Measurements from ENCODE around the gene POU2F2. TPM values are rescaled to one million over a fixed set of nuclear protein-coding genes. Genes with fewer than 3 reads are reported as not detected.

The POU2F2 gene
- total RNA-seq, 1 experiment from 2014 or later = 2.4 TPM

DNA sequence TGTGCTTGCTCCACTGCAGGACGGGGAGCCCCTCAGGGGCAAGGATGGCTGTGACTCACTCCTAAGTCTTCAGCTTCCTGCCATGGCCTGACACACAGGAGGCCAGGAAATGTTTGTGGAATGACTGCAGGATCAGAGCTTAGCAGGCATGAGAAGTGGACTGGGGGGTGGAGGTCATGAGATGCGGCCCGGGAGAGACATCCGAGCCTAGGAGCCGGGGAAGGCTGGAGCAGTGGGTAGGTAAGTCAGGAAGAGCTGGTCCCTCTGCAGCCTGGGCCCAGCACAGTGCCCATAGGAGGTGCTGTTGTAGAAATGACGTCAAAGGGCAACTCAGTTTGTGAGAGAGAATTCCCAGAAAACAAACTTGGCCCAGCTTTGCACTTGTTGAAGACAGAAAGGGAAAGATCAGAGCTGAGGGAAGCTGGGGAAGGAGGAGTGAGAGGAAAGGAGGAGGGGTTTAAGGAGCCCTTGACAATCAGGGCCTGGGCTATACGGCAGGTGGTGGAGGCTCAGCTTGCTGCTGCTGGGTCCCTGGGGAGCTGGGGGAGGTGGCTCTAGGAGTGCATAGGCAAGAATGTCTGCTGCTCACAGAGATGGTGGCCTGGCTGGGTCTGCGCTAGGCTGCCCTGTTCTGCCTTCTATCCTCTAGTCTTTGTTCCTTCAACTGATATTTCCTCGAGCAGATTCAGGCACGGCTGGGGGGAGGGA is 18.5 kb downstream of the POU2F2 start:
- no TSS peak for BruUV-seq (replicated peaks)
- Histone ChIP-seq H3F3A (ENCODE audit: low read length, unreplicated experiment) (no peaks in the 10 kb centered on the region), H3K79me2 (ENCODE audit: low read length) (no peaks in the 10 kb centered on the region), H3K27me3 (ENCODE audit: low read length) (no peaks in the 10 kb centered on the region), H3K36me3 (ENCODE audit: low read depth, low read length) (no peaks in the 10 kb centered on the region), H3K9me2 (replicated peaks; ENCODE audit: low read length) (no peaks in the 10 kb centered on the region), H4K20me1 (ENCODE audit: low read length) (no peaks in the 10 kb centered on the region), H3K9me3 (ENCODE audit: low read length) (no peaks in the 10 kb centered on the region), H3K9ac (ENCODE audit: low read length) (peak overlapping the region; percentile 63), H3K27ac (ENCODE audit: low read length) (peak overlapping the region; percentile 94), H3K4me1 (ENCODE audit: insufficient read depth, low read length) (peaks cover 35% of the 10 kb centered on the region), H2AFZ (ENCODE audit: low read length) (peak overlapping the region; percentile 54), H3K4me2 (ENCODE audit: low read length) (peak overlapping the region; percentile 72), H3K4me3 (ENCODE audit: low read length) (no peak overlapping the region; the same call in 1 of the 2 replicates)
- ChIA-PET POLR2A (ENCODE audit: unreplicated experiment) (interaction anchor here (0.7 kb wide), 1 partner anchor 1966 kb away, joined by 3 read pairs; no protein-coding TSS in a partner anchor), CTCF (no interaction called here)
- ATAC-seq = peak; percentile 94
- intact Hi-C loops (cut with micrococcal nuclease) = loop anchor here (1.0 kb wide), 1 partner anchor 130 kb away; no protein-coding TSS in a partner anchor
- TF ChIP-seq, protein P1, sequence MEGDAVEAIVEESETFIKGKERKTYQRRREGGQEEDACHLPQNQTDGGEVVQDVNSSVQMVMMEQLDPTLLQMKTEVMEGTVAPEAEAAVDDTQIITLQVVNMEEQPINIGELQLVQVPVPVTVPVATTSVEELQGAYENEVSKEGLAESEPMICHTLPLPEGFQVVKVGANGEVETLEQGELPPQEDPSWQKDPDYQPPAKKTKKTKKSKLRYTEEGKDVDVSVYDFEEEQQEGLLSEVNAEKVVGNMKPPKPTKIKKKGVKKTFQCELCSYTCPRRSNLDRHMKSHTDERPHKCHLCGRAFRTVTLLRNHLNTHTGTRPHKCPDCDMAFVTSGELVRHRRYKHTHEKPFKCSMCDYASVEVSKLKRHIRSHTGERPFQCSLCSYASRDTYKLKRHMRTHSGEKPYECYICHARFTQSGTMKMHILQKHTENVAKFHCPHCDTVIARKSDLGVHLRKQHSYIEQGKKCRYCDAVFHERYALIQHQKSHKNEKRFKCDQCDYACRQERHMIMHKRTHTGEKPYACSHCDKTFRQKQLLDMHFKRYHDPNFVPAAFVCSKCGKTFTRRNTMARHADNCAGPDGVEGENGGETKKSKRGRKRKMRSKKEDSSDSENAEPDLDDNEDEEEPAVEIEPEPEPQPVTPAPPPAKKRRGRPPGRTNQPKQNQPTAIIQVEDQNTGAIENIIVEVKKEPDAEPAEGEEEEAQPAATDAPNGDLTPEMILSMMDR (conservative IDR thresholded peaks at IDR 0.05; ENCODE audit: low read depth, low read length) = peak; percentile 45
- no peak for TF ChIP-seq EZH2 (IDR thresholded peaks at IDR 0.05; ENCODE audit: low read length, unreplicated experiment)
- DNase-seq = peak; percentile 92

DNA sequence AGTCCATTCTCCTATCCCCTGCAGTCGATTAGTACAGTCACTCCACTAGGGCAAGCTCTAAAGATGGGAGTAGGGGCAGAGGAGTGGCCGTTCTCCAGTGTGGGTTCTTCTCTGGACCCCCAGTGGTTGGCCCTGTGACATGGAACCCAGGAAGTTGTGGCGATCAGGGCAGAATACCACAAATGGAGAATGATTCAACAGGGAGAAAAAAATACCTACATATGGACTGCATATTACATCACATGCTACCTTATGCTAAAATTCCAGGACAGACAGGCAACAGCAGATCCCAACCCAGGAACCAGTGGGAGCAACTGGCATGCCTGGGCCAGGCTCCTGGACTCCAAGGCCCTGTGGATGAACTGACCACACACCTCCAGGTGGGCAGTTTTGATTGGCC is 20.4 kb downstream of the POU2F2 start:
- no peak for ATAC-seq

DNA sequence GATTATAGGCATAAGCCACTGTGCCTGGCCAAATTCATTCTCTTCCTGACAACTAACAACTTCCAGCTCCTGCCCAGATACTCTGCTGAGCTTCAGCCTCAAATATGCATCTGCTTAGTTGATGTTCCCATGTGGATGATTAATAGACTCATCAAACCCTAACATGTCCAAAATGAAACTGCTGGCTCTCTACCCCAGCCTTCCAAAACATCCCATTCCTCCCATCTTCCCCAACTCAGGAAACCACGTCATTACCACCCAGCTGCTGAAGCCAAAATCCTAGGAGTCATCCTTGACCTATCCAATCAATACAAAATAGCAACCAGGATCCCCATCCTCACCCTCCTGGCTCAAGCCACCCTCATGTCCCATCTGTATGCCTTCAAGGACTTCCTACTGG is 20.9 kb downstream of the POU2F2 start:
- Histone ChIP-seq H3K4me3 (ENCODE audit: low read length) (no peak overlapping the region), H3K27ac (ENCODE audit: low read length) (no peak overlapping the region), H3K9me3 (ENCODE audit: low read length) (no peaks in the 10 kb centered on the region), H3K79me2 (ENCODE audit: low read length) (no peaks in the 10 kb centered on the region), H2AFZ (ENCODE audit: low read length) (no peak overlapping the region), H3F3A (ENCODE audit: low read length, unreplicated experiment) (no peaks in the 10 kb centered on the region), H3K27me3 (ENCODE audit: low read length) (no peaks in the 10 kb centered on the region), H3K4me1 (ENCODE audit: insufficient read depth, low read length) (peaks cover 37% of the 10 kb centered on the region), H3K9me2 (replicated peaks; ENCODE audit: low read length) (no peaks in the 10 kb centered on the region), H3K4me2 (ENCODE audit: low read length) (no peak overlapping the region), H4K20me1 (ENCODE audit: low read length) (no peaks in the 10 kb centered on the region), H3K36me3 (ENCODE audit: low read depth, low read length) (peaks cover 2% of the 10 kb centered on the region; the same call in 1 of the 2 replicates), H3K9ac (ENCODE audit: low read length) (no peak overlapping the region)
- intact Hi-C loops (cut with micrococcal nuclease) = no loop called here
- POLR2A ChIA-PET (ENCODE audit: unreplicated experiment) = no interaction called here
- ATAC-seq (no peak), DNase-seq (no peak)
- BruUV-seq (replicated peaks) = no TSS peak
- TF ChIP-seq EZH2phosphoT487 (IDR thresholded peaks at IDR 0.05; ENCODE audit: borderline replicate concordance, low read length) (no peak), EZH2 (IDR thresholded peaks at IDR 0.05; ENCODE audit: low read length, unreplicated experiment) (no peak)
- TF ChIP-seq, protein P1 (conservative IDR thresholded peaks at IDR 0.05; ENCODE audit: low read depth, low read length) = no peak
- CTCF ChIA-PET = no interaction called here

More for the DNA sequence above, 20.4 kb downstream of the POU2F2 start:
- Histone ChIP-seq H3K4me2 (ENCODE audit: low read length) (no peak overlapping the region), H3F3A (ENCODE audit: low read length, unreplicated experiment) (no peaks in the 10 kb centered on the region), H3K9me2 (replicated peaks; ENCODE audit: low read length) (no peaks in the 10 kb centered on the region), H4K20me1 (ENCODE audit: low read length) (no peaks in the 10 kb centered on the region), H3K9ac (ENCODE audit: low read length) (no peak overlapping the region), H3K79me2 (ENCODE audit: low read length) (no peaks in the 10 kb centered on the region), H3K27me3 (ENCODE audit: low read length) (no peaks in the 10 kb centered on the region), H3K27ac (ENCODE audit: low read length) (no peak overlapping the region; the same call in 1 of the 2 replicates), H3K4me1 (ENCODE audit: insufficient read depth, low read length) (peaks cover 37% of the 10 kb centered on the region), H3K9me3 (ENCODE audit: low read length) (no peaks in the 10 kb centered on the region), H2AFZ (ENCODE audit: low read length) (no peak overlapping the region), H3K36me3 (ENCODE audit: low read depth, low read length) (peaks cover 2% of the 10 kb centered on the region; the same call in 1 of the 2 replicates), H3K4me3 (ENCODE audit: low read length) (no peak overlapping the region)
- intact Hi-C loops (cut with micrococcal nuclease) = no loop called here
- CTCF ChIA-PET = no interaction called here
- TF ChIP-seq, protein P1 (conservative IDR thresholded peaks at IDR 0.05; ENCODE audit: low read depth, low read length) = no peak
- no peak for TF ChIP-seq EZH2 (IDR thresholded peaks at IDR 0.05; ENCODE audit: low read length, unreplicated experiment)
- TF ChIP-seq EZH2phosphoT487 (IDR thresholded peaks at IDR 0.05; ENCODE audit: borderline replicate concordance, low read length) = no peak
- no peak for DNase-seq
- POLR2A ChIA-PET (ENCODE audit: unreplicated experiment) = no interaction called here
- no TSS peak for BruUV-seq (replicated peaks)
